Activated CD8-positive, alpha-beta memory T cell treated with anti-CD3 and anti-CD28 coated beads, Interleukin-2, amount 50 U/mL, for 4 hours (primary cell): Measurements from ENCODE around the gene PFDN2.
"Not testable (repeated sequence)": the region's sequence is repeated elsewhere in the genome, so short reads cannot be mapped to it uniquely, and the experiment has no call there.

Experiments
- DNase-seq: peaks from one replicate; pipeline ENCODE4 v3.0.0-alpha.2; 2020

Gene PFDN2

DNA sequence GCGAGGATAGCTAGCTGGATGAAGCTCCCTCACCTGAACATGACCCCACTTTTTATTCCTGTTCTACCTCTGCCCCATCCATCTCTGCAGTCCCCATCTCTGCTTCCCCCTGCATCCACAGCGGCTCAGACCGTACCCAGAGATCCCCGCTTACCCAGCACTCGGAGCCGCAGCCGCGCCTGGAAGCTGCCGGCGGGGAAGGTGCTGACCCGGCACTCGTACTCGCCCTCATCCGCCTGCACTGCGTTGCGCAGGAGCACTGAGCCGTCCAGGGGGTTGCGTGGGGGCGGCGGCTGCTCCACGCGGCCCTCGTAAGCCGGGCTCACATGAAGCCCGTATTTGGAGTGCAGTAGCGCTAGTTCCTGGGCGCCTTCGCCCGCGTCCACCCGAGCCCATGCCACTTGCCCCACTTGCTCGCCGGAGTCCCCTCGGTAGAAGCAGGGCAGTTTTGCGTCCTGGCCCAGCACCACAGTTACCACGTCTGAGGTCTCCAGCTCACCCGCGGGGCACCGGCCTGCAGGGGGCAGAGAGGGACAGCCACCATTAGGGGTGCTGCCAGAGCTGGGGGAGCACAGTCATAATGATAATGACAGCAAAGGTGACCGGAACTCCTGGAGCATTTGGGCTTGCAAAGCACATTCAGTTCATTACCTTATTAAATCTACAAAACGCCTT, 38.3 kb downstream of the PFDN2 start:
- no peak for DNase-seq

DNA sequence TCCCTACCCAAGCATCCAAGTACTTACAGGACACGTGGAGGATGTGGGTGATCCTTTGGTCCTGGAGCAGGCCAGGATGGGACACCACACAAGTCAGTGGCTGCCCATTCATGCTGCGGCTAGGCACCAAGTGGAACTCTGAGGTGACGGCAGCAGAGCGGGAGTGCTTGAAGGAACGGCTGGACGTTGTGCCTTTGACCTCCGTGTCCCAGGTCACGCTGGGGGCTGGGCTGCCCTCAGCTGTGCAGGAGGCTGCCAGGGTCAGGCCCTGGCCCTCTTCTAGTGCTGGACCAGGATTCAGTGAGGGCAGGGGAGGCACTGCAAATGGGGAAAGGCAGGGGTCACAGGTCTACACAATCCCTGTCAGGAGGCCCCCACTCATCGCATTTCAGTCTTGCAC, 40.4 kb downstream of the PFDN2 start:
- DNase-seq: no peak

DNA sequence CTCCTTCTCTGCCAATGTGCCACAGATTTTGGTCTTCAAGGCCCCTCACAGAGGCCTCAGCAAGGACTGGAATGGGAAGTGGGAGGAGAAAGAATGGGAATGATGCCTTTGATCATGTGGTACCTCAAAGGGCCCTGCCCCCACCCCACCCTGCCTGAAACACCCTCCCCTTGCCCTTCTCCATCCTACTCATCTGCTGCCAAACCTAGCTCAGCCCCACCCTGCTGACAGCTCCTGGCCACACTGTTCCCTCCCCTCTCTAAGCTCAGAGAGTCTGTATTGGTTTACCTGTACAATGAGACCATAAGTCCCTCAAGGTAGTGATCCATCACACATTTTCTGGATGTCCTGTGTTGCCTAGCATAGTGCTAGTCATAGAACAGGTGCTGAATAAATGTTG, 41.4 kb downstream of the PFDN2 start:
- no peak for DNase-seq

DNA sequence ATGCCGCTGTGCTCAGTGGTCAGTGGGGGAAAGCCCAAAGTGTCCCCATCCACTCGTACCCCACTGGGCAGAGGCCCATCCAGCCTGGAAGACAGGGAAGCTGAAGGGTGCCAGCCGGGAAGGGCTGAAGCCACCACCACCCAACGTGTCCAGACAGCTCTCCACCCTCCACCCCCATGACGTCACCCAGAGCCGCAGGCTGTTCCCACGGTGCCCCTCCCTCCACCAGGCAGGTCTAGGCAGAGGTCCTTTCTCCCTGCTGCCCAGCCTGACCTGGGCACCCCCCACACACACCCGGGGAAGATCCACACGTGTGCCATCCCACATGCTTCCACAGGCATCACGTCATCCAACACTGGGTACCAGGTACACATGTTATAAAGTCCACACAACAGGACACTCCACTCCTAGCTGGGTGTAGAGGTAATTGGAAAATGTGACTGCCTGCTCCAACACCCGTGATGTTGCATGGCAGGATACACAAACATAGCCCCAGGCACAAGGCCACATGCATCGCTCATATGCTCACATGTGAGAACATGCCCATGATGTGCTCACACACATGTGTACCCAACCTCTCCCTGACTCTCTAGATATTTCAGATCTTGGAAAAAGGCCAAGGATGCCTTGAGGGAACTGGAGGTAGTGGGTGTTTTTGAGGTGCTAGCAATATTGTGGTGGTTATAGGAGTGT, 43.0 kb downstream of the PFDN2 start:
- no peak for DNase-seq

DNA sequence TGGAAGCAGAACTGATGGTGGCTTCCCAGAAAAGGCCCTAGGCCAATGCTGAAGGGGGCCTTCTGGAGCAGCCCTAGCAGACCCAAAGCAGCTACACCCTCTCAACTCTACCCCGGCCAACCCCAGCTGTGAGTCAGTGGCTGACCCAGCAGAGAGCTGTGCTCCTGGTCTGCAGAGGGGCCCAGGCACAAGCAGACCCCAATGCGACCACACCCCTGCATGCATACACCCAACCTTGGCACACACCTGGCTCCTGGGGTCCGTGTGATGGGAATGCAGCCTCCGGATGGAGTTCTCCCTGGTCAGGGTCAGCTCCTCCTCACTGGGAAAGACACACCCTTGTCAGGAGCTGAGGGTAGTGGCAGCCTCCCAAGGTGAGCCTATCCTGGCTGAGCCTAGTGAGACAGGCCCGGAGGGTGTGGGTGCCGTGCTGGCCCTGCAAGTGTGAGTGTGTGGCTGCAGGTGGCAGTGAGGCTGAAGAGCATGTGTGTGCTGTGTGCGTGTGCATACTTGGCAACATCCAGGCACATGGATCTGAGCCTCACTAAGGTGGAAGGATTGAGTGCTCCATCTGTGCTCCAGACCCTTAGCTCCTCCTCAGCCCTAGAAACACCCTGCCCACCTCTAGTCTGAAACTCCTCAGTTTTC, 44.2 kb downstream of the PFDN2 start:
- DNase-seq: no peak

- DNase-seq: no peak
Observed at GRCh38 chr1:161072751-161073449, 44.9 kb downstream of the PFDN2 start.

DNA sequence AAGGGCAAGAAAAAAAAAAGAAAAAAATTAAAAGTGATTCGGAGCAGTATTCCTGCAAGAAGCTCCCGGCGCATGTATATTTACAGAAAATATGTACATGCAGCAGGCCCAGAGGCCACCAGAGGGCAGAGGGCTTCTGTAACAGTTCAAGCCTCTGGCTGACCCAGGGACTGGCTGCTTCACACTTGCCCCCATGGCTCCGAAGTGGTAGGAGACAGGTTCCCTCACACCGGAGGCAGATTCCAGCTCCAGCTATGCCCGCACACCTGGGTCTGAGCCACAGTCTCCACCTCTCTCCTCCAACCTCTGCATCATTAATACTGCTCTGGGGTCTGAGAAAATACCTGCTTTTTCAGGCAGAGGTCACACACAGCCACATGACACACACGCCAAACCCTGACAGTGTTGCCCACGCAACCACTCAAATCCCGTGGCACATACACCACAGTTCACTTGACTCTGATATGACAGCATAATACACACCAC, 45.9 kb downstream of the PFDN2 start:
- DNase-seq: peak; percentile 54

DNA sequence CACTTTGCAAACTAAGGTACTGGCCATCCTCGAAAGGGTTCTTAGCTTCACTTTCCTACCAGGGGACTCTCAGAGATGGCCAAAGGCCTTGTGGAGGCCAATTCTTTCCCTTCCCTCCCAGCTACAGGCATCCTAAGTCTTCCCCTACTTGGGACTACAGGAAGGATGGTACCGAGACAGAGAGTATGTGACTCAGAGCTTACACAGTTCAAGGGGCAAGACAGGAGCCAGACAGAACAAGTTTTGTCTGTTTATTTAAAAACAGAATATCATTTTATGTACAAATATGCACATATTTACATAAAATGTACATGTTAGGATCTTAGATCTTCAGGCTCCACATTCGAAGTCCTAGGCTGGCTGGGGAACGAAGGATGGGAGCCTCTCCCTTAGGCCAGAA, 47.1 kb downstream of the PFDN2 start:
- DNase-seq: no peak

DNA sequence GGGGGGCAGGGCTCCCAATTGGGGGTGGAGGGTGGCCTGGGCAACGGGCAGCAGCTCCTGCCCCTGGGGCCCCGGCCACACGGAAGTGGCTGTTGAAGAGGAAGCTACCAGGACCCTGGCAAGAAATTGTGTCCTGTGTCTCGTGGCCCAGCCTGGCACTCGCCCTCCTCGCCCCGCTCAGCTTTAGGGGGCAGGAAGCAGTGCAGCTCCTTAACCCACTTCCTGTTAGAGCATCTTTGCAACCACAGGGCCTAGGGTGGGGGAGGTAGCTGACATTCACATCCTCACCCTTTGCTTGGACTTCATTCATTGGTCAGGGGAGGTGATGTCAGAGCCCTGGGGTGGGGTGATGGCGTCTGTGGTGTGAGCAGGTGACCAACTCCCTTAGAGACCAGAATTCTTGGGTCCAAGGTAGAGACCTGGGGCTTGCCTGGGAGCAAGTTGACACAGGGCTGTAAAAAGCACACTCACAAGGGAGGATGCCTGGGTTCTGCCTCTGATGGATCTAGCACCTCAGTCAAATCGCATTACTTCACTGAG, 48.0 kb downstream of the PFDN2 start, which contains the start of gene ARHGAP30:
Gene ARHGAP30 (minus strand): TSS at position 161 of the 540 bp plus-strand sequence. CDS start 267 bp downstream, outside the sequence.
- DNase-seq: peak; percentile 79

- no peak for DNase-seq
Observed at GRCh38 chr1:161069241-161069640, 48.6 kb downstream of the PFDN2 start.

DNA sequence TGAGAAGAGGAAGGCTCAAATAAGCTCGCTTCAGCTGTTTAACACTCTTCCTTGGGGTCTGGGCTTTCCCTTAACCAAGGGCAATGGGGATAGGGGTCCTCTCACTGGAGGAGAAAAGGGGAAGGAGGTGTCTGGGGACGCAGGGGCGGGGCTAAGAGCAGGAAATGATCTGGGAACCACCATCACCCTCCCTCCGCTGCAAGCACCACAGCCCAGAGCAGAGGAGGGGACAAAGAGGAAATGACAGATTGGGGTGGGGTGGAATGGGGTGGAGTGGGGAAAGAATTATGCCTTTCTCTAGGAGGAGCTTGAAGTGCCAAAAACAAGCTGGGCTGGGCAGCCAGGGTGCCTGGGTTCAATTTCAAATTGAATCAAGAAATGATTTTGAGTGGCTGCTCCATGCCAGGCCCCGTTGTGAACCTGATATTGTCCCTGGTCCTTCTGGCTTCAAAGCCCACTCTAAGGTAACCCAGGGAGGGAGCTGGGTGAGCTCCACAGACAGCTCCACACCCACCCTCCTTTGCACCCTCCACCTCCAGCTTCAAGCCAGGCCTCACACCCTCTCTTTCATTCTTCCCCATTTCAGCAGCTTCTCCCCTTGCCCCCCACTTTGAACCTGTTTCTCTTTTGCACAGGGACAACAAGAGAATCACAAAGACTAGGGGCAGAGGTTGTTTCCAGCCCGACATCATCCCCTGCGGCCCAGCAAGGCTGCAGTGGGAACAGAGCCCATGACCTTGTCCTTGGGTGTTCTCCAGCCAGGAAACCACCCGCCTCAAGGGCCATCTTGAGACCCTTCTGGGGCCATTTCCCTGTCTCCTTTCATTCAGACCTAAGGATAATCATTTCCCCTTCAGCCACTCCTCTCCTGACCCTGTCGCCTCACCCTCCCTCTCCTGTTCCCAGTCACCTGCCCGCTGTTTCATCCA, 49.3 kb downstream of the PFDN2 start:
- DNase-seq: peak; percentile 79

- DNase-seq: no peak
Observed at GRCh38 chr1:161066694-161067093, 51.1 kb downstream of the PFDN2 start.

DNA sequence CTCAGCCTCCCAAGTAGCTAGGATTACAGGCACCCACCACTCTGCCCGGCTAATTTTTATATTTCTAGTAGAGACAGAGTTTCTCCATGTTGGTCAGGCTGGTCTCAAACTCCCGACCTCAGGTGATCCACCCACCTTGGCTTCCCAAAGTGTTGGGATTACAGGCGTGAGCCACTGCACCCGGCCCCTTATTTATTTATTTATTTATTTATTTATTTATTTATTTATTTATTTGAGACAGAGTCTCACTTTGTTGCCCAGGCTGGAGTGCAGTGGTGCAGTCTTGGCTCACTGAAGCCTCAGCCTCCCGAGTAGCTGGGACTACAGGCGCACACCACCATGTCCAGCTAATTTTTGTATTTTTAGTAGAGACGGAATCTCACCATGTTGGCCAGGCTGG, 52.2 kb downstream of the PFDN2 start:
- DNase-seq: not testable (repeated sequence)

GRCh38 chr1:161063936-161064335, 53.9 kb downstream of the PFDN2 start:
- not testable (repeated sequence) for DNase-seq

GRCh38 chr1:161061419-161061818, 56.4 kb downstream of the PFDN2 start:
- no peak for DNase-seq

GRCh38 chr1:161059293-161059692, 58.5 kb downstream of the PFDN2 start:
- no peak for DNase-seq

DNA sequence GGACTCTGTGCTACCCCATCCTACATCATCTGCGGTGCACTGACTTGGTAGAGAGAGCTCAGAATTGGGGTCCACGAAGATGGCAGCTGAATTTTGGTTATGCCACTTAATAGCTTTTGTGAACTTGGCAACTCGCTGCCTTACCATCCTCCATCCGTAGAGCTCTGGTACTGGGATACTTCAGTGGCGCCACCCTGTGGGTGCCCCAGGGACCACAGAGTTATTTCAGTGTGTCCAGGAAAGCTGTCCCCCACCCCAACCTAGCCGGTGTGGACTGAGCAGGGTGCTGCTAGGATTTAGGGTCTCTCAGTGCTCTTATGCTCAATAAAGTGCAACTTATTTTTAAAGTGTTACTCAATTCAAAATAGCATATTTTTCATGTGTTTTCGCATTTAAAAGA, 63.0 kb downstream of the PFDN2 start:
- no peak for DNase-seq

DNA sequence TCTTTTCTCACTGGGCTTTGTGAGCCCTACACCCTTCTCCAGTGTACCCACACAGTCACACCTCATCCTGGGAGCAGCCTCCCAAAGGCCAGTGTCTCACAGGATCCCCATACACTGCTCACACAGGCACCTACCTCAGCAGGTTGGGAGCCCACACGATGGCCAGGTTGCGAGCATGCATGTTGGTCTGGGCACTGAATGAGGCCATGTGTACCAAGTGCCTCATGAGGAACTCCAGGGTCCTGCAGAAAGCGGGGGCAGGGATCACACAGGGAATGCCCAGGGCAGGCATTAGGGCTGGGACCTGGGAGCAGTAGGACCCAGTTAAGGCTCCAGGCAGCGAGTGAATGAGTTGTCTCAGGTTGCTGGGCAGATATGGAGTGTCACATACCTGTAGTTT, 63.6 kb downstream of the PFDN2 start:
- no peak for DNase-seq

DNA sequence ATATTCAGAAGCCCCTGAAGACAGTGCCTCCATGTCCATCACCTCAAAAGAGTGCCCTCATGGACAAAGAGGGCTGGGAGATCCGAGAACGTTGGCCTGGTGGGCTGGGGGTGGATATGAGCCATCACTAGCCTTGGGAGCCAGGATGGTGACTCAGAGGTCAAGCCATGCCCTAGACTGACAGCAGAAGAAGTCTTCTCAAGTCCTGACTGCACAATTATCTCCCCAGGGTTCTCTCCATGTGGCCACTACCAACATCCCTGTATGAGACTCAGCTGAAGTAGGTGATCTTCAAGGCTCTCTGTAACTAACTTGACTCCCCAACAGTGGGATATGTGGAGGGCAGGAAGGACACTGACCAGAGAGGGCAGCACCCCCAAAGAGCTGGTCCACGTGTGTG, 64.9 kb downstream of the PFDN2 start:
- DNase-seq: no peak

GRCh38 chr1:161051219-161051618, 66.6 kb downstream of the PFDN2 start:
- no peak for DNase-seq
